Right renal cortex interstitium (tissue), 3 donors: ENCODE measurements around the gene DUSP19. TPM values are rescaled to one million over a fixed set of nuclear protein-coding genes. Genes with fewer than 3 reads are reported as not detected.
"Not testable (repeated sequence)": the region's sequence is repeated elsewhere in the genome, so short reads cannot be mapped to it uniquely, and the experiment has no call there.

Experiments
- DNase-seq, 3 donors: peaks; one replicate each; pipeline ENCODE4 v3.0.0-alpha.2; 2013; ENCODE audit warnings: low read depth in 3 of 3, low spot score in 2 of 3
- polyA plus RNA-seq, 3 donors: library from polyadenylated mRNA; unstranded; fragments of 120-200 nt; gene quantifications; one replicate each; pipeline ENCODE4 v1.2.1, GENCODE V29; 2013; ENCODE audit not compliant: insufficient read length in 3 of 3

Gene DUSP19, protein sequence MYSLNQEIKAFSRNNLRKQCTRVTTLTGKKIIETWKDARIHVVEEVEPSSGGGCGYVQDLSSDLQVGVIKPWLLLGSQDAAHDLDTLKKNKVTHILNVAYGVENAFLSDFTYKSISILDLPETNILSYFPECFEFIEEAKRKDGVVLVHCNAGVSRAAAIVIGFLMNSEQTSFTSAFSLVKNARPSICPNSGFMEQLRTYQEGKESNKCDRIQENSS
- 1 to 10 TPM; 5.8 to 6.4 (median 5.9) TPM for polyA plus RNA-seq

DNA sequence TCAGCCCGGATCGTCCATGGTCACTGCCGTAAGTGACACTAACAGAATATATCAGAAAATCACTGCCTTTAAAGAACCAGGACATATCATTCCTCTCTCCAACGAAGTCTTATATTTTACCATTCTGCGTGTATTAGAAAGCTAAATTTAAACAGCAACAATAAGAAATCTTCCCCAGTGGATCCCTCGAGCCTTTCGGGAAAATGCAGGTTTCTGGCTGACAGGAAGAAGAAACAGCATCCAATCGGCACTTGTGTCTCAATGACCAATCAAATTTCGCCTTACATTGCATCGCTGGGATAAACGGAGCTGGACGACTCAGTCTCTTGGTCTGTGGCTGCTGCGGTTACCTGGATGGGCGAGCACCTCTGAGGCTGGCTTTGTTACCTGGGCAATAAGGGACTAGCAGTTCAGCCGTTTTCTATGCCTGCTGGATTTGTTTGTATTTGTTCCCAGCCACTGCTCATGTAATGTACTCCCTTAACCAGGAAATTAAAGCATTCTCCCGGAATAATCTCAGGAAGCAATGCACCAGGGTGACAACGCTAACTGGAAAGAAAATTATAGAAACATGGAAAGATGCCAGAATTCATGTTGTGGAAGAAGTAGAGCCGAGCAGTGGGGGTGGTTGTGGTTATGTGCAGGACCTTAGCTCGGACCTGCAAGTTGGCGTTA, at the start of gene DUSP19:
Gene DUSP19 (plus strand): TSS at position 284 of the 675 bp plus-strand sequence. CDS start 187 bp downstream, at position 471.
- DNase-seq = peak; percentile 98 to 99 (median 99)

DNA sequence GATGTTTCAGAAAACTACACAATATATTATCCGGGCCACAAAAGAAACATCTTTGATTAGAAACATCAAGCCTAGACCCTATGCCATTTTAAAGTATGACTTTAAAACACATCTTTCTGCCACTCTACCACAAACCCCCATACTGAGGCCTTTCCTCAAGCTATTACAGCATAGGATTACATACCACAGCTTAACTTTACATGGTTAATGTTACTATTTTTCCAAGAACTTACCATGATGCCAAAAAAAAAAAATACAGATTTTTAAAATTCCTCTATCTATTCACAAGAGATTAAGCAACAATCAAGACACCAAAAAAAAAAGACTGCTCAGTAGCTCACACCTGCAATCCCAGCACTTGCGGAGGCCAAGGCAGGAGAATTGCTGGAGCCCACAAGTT, 49.3 kb upstream of the DUSP19 start:
- no peak for DNase-seq

DNA sequence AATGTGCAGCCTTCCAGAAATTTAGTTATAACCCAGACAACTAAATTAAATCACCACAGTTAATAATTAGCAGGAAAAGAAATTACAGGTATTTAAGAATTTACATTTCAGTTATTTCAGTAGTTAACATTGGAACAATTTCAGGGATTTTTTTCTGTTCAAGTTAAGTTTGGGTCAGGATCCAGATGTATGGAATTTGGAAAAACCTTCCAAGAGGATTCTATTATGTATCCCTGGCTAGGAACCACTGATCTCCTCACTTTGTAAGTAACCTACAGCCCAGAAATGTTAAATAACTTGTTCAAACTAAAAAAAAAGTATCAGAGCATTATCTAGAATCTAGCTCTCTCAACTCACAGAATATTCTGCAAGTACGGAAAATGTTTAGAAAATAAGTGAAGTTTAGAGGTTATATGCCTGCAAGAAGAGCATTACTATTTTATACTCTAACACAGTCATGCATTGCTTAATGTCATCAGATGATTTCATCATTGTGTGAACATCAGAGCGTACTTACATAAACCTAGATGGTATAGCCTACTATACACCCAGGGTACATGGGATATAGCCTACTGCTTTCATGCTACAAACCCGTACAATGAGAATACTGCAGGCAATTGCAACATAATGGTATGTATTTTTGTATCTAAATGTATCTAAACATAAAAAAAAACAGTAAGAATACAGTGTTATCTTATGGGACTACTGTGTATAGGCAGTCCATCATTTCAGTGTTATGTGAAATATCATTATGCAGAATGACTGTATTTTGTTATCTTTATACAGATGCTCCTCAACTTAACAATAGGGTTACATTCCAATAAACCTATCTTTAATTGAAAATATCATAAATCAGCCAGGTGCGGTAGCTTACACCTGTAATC, 46.4 kb upstream of the DUSP19 start:
- DNase-seq = no peak

DNA sequence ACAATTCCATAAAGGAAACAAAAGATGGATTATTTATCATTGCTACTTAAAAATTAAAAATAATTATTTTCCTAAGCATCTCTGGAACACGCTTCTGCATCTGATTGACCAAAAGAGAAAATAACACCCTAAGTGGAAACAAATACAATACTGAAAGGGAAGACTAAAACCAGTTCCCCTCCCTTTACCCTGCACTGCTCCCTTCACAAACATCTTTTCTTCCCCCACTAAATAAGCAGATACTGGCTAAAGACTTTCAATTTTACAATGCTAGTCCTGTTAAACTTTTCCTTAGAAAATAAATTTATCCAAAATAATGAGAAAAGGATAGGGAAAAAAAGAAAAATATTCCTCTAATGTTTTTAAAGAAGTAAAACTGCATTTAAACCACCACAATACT, 44.6 kb upstream of the DUSP19 start:
- DNase-seq = no peak

DNA sequence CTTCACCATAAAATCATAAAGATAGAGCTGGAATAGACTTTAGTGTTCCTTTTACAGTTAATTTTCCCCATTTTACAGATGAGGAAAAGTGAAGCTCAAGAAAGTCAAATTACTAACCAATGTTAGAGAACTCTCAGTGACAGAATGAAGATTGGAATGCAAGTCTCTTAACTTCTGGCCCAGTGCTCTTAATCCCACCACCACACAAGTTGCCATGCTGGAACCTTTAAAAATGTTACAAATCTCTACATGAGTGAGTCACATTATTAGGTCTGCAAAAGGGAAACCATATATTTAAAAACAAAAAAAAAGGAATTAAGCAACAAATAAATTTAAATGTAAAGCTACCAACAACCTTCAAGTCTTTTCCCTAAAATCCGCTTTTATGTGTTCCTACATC, 43.7 kb upstream of the DUSP19 start:
- no peak for DNase-seq

DNA sequence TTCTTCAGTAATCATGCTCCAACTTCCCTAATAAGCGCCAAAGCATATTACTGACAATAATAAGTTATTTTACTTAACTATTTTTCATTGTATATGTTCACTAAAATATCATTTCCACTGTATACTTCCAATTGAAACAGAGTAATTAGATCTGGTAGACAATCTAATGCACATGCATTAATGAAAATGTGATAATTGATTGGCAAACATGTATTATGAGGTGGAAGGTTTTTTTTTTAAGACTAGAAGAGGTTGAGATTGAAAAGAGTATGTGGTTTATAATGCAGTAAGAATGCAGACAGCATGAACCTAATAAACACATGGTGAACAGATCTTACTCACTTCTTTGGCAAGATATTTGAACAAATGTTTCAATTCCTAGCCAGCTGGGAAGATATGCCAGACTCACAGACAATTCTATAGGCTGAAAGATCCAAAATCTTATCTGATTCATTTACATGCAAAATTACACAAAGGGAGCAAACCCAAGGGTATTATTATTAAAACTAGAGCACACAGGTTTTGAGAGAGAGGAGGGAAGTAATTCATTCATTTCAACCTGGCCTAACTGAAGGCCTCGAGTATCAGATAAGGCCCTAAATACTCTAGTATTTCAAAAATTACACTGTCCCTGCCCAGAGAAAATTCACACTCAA, 43.1 kb upstream of the DUSP19 start:
- no peak for DNase-seq

DNA sequence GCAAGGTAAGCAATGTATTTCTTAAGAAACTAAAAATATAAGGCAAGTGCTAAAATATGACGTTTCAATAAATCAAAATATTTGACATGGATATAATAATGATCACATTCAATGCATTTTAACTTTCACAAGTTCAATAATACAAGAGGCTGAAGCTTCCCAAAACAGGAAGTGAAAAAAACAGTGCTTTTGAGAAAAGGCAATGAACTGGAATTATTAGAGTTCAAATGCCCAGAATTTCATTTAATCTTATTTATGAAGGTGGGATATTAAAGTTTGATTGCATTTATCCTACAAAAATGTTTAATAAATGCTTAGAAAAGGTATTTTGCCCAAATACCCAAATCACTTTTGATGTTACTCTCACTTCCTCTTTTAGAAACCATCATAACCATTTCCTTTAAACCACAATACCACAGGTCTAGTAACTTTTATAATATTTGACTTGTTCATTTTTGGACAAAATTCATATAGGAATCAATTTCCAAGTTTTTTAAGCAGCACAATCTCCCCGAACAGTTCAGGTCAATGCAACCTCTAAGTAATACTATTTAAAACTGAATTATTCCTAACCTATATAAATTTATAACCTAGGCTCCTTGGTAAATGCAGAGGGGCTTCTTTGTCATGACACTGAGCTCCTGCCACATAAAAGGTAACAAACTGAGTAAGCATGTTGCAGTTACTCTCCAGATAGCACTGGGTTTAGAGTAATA, 42.4 kb upstream of the DUSP19 start:
- no peak for DNase-seq

DNA sequence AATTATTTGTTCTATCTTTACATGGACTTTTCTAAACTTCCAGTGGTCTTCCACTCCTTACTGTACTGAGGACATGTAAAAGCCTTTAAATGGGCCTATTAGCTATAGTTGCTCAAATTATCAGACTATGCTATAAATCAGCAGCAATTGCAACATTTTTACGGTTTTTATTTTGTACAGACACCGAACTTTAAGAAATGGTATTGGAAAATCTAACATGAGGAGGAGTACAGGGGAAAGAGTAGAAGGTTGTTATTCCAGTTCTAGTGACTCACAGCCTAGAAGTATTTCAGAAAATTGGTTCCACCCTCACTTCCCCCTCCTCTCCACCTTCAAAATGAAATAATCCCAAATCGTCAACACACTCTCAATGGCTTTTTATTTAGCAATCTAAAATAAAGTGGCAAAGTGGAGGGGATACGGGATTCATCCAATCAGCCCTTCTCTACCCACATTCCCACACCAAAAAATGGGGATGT, 41.4 kb upstream of the DUSP19 start:
- DNase-seq = peak in 1 of 3 donors; percentile 30

DNA sequence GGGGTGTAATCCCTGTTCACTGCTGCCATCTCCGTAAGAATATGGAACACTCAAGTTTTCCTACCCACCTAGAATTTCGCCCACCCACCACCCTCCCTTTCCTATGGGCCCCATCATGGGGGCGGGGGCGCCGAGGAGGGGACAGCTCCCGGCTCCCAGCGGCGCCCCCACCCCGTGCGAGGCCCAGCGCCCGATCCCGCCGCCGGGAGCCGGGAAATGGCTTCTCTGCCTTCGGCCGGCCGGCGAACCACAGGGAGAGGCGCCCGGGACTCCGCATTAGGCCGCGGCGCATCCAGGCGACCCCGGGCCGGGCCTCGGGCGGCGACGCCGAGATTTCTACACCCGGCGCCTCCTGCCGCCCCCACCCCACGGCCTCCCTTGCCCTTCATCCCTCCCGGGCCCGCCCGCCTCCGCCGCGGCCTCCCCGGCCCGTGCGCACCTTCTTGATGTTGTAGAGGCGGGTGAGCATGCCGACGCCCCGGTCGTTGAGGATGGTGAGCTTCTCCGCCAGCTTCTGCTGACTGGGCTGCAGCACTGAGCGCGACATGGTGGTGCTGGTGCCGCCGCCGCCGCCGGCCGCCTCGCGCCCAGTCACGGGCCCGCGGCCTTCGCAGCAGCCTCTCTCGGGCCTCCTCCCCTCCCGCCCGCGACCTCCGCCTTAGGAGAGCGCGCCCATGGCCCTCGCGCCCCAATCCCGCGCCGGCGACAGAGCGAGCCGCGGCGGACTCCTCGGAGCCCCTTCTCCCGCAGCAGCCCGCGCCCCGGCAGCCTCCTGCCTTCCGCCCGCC, 40.8 kb upstream of the DUSP19 start:
- DNase-seq = peak in 2 of 3 donors; percentile 40 to 42

DNA sequence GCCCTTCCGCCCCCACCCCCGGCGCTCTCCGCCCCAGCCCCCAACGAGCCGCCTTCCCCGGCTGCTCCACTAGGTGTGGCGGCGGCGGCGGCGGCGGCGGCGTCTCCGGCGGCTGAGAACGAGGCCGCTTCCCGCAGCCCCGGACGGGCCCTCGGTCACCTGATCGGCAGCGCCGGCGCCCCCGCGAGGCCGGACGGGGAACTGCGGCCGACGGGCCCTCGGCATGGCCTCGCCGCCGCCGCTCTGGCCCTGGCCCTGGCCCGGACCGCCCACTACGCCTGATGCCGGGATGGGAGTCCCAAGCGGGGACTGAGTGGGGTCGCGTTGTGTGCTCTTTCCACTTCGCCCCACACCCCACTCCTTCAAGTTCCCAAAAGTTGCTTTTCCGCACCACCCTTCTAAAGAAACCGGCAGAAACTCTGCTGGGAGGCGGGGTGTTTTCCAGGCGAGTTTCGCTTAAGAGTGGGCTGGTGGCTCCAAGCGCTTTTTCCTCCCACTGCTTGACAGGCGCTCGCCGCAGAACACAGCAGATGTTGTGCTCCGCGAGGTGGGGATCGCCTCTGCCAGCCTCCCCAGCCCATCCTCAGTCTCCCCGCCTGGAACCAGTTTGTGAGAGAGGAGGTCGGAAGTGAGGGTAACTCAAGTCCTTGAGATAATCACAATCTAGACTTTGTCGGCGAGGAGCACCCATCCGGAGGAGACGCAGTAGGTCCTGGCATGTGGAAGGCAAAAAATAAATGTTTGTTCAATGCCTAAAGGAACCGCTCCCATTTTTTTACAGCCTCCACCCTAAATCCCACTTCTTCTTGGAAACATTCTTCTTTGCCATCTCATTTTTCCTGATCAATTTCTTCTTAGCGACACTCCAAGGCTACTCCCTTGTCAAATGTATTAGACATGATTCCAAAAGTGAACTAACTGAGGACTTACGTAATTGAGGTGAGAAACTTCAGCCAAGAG, 39.9 kb upstream of the DUSP19 start, which contains the start of gene NCKAP1:
Gene NCKAP1 (minus strand): TSS at position 117 of the 960 bp plus-strand sequence. CDS start 358 bp downstream, outside the sequence.
- peak in 2 of 3 donors; percentile 73 to 79 for DNase-seq

DNA sequence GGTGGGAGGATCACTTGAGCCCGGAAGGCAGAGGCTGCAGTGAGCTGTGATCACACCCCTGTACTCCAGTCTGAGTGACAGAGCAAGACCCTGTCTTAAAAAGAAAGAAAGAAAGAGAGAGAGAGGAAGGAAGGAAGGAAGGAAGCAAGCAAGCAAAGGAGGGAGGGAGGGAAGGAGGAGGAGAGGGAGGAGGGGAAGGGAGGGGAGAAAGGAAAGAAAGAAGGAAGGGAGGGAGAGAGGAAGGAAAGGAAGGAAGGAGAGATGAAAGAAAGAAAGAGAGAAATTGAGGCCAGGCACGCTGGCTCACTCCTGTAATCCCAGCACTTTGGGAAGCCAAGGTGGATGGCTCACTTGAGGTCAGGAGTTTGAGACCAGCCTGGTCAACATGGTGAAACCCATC, 37.9 kb upstream of the DUSP19 start:
- DNase-seq = no peak

DNA sequence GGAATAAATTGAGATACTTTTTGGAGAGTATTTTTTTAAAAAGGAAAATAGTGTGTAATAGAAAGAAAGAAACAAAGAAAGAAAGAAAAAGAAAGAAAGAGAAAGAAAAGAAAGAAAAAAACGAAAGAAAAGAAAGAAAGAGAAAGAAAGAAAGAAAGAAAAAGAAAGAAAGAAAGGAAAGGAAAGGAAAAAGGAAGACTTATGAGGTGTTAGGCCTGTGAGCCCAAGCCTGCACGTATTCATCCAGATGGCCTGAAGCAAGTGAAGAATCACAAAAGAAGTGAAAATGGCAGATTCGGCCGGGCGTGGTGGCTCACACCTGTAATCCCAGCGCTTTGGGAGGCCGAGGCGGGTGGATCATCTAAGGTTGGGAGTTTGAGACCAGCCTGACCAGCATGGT, 35.0 kb upstream of the DUSP19 start:
- not testable (repeated sequence) for DNase-seq

DNA sequence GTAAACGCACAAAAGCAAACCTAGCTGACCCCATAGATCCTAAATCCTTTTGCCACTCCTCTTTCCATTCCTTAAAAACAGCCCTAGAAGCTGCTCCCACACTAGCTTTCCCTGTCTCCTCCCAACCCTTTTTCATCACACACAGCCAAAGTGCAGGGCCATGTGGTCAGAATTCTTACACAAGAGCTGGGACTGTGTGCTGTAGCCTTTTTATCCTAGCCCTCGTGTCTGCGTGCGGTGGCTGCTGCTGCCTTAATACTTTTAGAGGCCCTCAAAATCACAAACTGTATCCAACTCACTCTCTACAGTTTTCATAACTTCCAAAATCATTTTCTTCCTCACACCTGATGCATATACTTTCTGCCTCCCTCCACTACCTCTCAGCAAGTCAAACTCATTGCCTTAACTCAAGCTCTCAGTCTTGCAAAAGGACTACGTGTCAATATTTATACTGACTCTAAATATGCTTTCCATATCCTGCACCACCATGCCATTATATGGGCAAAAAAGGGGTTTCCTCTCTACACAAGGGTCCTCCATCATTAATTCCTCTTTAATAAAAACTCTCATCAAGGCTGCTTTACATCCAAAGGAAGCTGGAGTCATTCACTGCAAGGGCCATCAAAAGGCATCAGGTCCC, 30.9 kb upstream of the DUSP19 start:
- DNase-seq = not testable (repeated sequence)

DNA sequence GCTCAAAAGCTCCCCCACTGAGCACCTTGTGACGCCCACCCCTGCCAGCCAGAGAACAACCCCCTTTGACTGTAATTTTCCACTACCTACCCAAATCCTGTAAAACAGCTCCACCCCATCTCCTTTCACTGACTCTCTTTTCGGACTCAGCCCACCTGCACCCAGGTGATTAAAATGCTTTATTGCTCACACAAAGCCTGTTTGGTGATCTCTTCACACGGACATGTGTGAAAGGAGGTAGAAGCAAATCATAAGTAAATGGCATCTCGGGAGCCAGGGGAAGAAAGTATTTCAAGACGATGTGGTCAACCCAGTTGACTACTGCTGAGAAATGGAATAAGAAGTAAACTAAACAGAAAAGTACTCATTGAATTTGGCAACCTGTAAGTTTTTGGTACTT, 29.1 kb upstream of the DUSP19 start:
- DNase-seq = no peak

DNA sequence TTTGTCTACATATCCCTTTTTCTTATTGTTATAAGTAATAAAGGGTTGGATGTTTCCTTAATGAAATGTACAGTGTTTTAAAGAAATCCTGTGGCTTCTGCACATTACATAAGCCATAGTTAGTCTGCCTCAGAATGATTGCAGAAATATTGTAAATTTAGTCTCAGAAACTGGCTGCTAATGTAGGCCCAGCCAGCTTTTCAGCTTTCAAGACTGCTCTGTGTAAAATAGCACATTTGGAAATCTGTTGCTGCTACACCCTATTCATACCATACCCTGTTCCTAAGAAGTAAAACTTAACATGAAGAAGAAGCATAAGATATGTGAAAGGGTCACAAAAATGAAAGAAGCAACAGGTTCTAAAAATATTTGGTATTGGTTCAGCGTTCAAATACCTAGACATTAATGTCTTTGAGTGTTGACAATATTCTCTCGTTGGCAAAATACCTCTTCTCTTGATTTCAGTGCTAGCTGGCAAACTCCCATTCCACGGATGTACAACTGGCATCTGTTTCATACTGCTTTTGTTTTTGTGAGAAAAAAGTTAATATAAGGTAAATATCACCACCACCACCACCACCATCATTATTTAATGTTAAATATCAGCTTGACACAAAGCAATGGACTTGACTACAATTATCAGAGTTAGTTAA, 21.1 kb upstream of the DUSP19 start:
- DNase-seq = no peak

DNA sequence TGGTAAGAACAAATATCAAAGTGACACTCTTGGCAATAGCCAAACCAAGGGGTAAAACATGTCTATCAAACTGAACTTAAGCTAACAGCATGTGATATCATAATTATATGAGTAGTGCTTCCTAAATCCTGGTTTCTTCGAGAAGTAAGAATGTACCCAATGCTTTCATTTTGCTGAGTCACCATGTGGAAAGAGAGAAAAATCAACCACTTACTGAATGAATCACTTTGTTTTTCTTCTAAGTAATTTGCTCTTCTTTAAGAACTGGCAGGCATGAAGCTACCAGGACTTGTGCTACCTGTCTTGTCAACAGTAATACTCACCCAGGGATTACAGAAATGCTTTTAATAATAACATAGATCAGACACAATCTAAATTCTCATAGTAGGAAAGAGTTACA, 19.0 kb upstream of the DUSP19 start:
- DNase-seq = no peak
